Suprapubic skin (tissue), 3 donors: ENCODE data around the gene ERMAP.
"Not testable (repeated sequence)": the region's sequence is repeated elsewhere in the genome, so short reads cannot be mapped to it uniquely, and the experiment has no call there.

ENCODE experiments used
- EP300 ChIP-seq: sonication (generic); formaldehyde crosslinking; IDR thresholded peaks from one replicate; pipeline ENCODE4 v1.6.1; 2017; ENCODE audit warnings: antibody characterized with exemption
- TF ChIP-seq, protein P1 (sequence below), 2 donors: fragments of 200-600 bp in 1 of 2; fragments of 450-650 bp in 1 of 2; sonication (generic) in 1 of 2; IDR thresholded peaks; one replicate each; pipeline ENCODE4 v1.5.1; 2016 to 2019; ENCODE audit warnings: antibody characterized with exemption in 2 of 2, mild to moderate bottlenecking in 1 of 2, moderate library complexity in 1 of 2

DNA sequence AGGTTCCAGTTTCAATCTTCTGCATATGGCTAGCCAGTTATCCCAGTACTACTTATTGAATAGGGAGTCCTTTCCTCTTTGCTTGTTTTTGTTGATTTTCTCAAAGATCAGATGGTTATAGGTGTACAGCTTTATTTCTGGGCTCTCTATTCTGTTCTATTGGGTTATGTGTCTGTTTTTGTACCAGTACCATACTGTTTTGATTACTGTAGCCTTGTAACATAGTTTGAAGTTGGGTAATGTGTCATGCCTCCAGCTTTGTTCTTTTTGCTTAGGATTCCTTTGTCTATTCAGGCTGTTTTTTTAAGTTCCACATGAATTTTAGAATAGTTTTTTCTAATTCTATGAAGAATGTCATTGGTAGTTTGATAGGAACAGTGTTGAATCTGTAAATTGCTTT, 56.2 kb downstream of the ERMAP start:
- TF ChIP-seq, protein P1, sequence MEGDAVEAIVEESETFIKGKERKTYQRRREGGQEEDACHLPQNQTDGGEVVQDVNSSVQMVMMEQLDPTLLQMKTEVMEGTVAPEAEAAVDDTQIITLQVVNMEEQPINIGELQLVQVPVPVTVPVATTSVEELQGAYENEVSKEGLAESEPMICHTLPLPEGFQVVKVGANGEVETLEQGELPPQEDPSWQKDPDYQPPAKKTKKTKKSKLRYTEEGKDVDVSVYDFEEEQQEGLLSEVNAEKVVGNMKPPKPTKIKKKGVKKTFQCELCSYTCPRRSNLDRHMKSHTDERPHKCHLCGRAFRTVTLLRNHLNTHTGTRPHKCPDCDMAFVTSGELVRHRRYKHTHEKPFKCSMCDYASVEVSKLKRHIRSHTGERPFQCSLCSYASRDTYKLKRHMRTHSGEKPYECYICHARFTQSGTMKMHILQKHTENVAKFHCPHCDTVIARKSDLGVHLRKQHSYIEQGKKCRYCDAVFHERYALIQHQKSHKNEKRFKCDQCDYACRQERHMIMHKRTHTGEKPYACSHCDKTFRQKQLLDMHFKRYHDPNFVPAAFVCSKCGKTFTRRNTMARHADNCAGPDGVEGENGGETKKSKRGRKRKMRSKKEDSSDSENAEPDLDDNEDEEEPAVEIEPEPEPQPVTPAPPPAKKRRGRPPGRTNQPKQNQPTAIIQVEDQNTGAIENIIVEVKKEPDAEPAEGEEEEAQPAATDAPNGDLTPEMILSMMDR (IDR thresholded peaks at IDR 0.05), result not testable (repeated sequence)
- not testable (repeated sequence) for TF ChIP-seq EP300
